GM12878 (cell line): ENCODE data around the gene MLNR. TPM values are rescaled to one million over a fixed set of nuclear protein-coding genes. Genes with fewer than 3 reads are reported as not detected.

Source experiments
- CREB1 ChIP-seq: IDR thresholded peaks from 2 replicates; pipeline ENCODE4 v1.6.1; 2012; ENCODE audit warnings: low read depth, mild to moderate bottlenecking, inconsistent platforms
- STAT1 ChIP-seq: fragments of 450-650 bp; conservative IDR thresholded peaks from 2 replicates; pipeline ENCODE4 v1.6.1; 2014; ENCODE audit warnings: antibody characterized with exemption, mild to moderate bottlenecking
- polyA plus RNA-seq, 11 experiments: library from polyadenylated mRNA; depleted of rRNA in 4 of 11; unstranded in 6 of 11; stranded (reverse) in 5 of 11; fragments of >200 nt; fragmentation: Nextera tagmentation in 4 of 11; fragmentation: Illumina TruSeq in 1 of 11; extraction: Ambion mirVana in 4 of 11; extraction: Trizol in 1 of 11; gene quantifications; 1 replicate in 1 of 11; 2 replicates in 10 of 11; pipeline versions ENCODE4 v1.2.1 to v1.2.3, GENCODE V29; 2011 to 2016; ENCODE audit warnings: inconsistent platforms in 2 of 11, missing spikeins in 2 of 11, low read depth in 1 of 11
- total RNA-seq, 4 experiments: library from RNA; depleted of rRNA in 3 of 4; stranded (reverse); fragments of >200 nt in 3 of 4; fragmentation: Illumina TruSeq in 1 of 4; extraction: Trizol in 1 of 4; gene quantifications; 2 replicates each; pipeline versions ENCODE4 v1.2.1 to v1.2.3, GENCODE V29; 2013 to 2021
- TF ChIP-seq, protein P1 (sequence below): IDR thresholded peaks from 2 replicates; pipeline ENCODE4 v1.6.1; 2012; ENCODE audit warnings: improper control_type of control experiment, low read depth, low read length; ENCODE audit not compliant: insufficient replicate concordance
- TF ChIP-seq, protein P2 (sequence below): IDR thresholded peaks from 2 replicates; pipeline ENCODE4 v1.6.1; 2011; ENCODE audit warnings: borderline replicate concordance, low read depth, mild to moderate bottlenecking, moderate library complexity, low read length; ENCODE audit not compliant: insufficient read depth, poor library complexity, severe bottlenecking
- TF ChIP-seq, protein P3 (sequence below): fragments of 450-650 bp; IDR thresholded peaks from 2 replicates; pipeline ENCODE4 v1.6.1; 2017; ENCODE audit warnings: mild to moderate bottlenecking, moderate library complexity

Gene MLNR
- total and polyA plus RNA-seq, 10 of the 15 experiments (the other 5 are each of a cell fraction or from before 2014, with no cell fraction given), result not detected

DNA sequence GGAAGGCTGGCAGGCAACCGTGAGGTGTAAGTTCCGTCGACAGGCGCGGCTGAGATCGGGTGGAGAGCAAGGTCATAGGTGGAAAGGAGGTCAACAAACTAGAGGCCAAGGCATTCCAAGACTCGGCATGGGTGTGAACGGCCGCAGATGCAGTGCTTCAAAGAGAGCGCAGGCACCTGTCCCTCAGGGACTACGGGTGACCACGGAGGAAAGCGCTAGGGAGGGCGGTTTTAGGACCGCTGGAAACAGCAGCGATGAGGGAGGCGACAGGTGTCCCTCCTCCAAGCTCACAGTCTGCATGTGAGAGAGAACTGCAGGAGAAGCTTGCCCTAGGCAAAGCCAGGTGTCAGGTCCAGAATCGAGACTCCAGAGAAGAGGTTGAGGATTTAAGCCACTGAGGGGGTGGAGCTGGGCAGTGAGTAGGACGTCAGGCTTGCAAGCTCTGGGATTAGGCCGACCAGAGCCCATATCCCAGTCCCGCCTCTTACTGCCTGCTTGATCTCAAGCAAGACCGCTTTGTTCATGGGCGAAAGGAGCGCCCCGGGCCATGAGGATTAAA, 1.6 kb upstream of the MLNR start (continued):
- TF ChIP-seq, protein P1, sequence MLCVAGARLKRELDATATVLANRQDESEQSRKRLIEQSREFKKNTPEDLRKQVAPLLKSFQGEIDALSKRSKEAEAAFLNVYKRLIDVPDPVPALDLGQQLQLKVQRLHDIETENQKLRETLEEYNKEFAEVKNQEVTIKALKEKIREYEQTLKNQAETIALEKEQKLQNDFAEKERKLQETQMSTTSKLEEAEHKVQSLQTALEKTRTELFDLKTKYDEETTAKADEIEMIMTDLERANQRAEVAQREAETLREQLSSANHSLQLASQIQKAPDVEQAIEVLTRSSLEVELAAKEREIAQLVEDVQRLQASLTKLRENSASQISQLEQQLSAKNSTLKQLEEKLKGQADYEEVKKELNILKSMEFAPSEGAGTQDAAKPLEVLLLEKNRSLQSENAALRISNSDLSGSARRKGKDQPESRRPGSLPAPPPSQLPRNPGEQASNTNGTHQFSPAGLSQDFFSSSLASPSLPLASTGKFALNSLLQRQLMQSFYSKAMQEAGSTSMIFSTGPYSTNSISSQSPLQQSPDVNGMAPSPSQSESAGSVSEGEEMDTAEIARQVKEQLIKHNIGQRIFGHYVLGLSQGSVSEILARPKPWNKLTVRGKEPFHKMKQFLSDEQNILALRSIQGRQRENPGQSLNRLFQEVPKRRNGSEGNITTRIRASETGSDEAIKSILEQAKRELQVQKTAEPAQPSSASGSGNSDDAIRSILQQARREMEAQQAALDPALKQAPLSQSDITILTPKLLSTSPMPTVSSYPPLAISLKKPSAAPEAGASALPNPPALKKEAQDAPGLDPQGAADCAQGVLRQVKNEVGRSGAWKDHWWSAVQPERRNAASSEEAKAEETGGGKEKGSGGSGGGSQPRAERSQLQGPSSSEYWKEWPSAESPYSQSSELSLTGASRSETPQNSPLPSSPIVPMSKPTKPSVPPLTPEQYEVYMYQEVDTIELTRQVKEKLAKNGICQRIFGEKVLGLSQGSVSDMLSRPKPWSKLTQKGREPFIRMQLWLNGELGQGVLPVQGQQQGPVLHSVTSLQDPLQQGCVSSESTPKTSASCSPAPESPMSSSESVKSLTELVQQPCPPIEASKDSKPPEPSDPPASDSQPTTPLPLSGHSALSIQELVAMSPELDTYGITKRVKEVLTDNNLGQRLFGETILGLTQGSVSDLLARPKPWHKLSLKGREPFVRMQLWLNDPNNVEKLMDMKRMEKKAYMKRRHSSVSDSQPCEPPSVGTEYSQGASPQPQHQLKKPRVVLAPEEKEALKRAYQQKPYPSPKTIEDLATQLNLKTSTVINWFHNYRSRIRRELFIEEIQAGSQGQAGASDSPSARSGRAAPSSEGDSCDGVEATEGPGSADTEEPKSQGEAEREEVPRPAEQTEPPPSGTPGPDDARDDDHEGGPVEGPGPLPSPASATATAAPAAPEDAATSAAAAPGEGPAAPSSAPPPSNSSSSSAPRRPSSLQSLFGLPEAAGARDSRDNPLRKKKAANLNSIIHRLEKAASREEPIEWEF, result no peak
- TF ChIP-seq CREB1, result no peak
- TF ChIP-seq, protein P2, sequence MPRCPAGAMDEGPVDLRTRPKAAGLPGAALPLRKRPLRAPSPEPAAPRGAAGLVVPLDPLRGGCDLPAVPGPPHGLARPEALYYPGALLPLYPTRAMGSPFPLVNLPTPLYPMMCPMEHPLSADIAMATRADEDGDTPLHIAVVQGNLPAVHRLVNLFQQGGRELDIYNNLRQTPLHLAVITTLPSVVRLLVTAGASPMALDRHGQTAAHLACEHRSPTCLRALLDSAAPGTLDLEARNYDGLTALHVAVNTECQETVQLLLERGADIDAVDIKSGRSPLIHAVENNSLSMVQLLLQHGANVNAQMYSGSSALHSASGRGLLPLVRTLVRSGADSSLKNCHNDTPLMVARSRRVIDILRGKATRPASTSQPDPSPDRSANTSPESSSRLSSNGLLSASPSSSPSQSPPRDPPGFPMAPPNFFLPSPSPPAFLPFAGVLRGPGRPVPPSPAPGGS, result no peak
- TF ChIP-seq STAT1, result no peak
- TF ChIP-seq, protein P3, sequence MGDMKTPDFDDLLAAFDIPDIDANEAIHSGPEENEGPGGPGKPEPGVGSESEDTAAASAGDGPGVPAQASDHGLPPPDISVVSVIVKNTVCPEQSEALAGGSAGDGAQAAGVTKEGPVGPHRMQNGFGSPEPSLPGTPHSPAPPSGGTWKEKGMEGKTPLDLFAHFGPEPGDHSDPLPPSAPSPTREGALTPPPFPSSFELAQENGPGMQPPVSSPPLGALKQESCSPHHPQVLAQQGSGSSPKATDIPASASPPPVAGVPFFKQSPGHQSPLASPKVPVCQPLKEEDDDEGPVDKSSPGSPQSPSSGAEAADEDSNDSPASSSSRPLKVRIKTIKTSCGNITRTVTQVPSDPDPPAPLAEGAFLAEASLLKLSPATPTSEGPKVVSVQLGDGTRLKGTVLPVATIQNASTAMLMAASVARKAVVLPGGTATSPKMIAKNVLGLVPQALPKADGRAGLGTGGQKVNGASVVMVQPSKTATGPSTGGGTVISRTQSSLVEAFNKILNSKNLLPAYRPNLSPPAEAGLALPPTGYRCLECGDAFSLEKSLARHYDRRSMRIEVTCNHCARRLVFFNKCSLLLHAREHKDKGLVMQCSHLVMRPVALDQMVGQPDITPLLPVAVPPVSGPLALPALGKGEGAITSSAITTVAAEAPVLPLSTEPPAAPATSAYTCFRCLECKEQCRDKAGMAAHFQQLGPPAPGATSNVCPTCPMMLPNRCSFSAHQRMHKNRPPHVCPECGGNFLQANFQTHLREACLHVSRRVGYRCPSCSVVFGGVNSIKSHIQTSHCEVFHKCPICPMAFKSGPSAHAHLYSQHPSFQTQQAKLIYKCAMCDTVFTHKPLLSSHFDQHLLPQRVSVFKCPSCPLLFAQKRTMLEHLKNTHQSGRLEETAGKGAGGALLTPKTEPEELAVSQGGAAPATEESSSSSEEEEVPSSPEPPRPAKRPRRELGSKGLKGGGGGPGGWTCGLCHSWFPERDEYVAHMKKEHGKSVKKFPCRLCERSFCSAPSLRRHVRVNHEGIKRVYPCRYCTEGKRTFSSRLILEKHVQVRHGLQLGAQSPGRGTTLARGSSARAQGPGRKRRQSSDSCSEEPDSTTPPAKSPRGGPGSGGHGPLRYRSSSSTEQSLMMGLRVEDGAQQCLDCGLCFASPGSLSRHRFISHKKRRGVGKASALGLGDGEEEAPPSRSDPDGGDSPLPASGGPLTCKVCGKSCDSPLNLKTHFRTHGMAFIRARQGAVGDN, result no peak
